ENCODE results near the gene GSTM5. TPM values are rescaled to one million over a fixed set of nuclear protein-coding genes. Genes with fewer than 3 reads are reported as not detected.

GSTM5 gene
- total RNA-seq, 1 donor from 2014 or later: not detected

- peaks cover 2% of the 10 kb centered on the region for H3K4me1 Mint-ChIP-seq (ENCODE audit: low read depth, unreplicated experiment)
- no peak overlapping the region for H3K4me3 Mint-ChIP-seq (ENCODE audit: unreplicated experiment)
- peaks cover 39% of the 10 kb centered on the region for H3K27me3 Mint-ChIP-seq (ENCODE audit: low read depth, unreplicated experiment)
- H4K20me1 ChIP-seq (ENCODE audit: insufficient read depth, low read length): no peaks in the 10 kb centered on the region
- H3K79me2 ChIP-seq (ENCODE audit: insufficient read depth, low read length): no peaks in the 10 kb centered on the region
- H3K4me3 ChIP-seq (ENCODE audit: insufficient read depth, low read depth, low read length): no peak overlapping the region
- no peaks in the 10 kb centered on the region for H3K27me3 ChIP-seq (ENCODE audit: insufficient read depth, low read length)
- H3K27ac ChIP-seq (ENCODE audit: low read depth, low read length): no peak overlapping the region
- no peak for TF ChIP-seq CTCF (IDR thresholded peaks at IDR 0.05; ENCODE audit: insufficient read depth, low read depth, low read length)
- TF ChIP-seq EZH2 (IDR thresholded peaks at IDR 0.05; ENCODE audit: insufficient read depth, low read length): no peak
- H3K4me1 ChIP-seq (ENCODE audit: insufficient read depth, low read length): peaks cover 7% of the 10 kb centered on the region
- no peak overlapping the region for H2AFZ ChIP-seq (ENCODE audit: low read depth, low read length)
- no peaks in the 10 kb centered on the region for H3K9me3 ChIP-seq (ENCODE audit: insufficient read depth, low read depth, low read length)
- no peak overlapping the region for H3K4me2 ChIP-seq (ENCODE audit: low read length)
- H3K36me3 ChIP-seq (ENCODE audit: insufficient read depth, low read length): no peaks in the 10 kb centered on the region
- H3K9ac ChIP-seq (ENCODE audit: low read length): no peak overlapping the region
- DNase-seq (ENCODE audit: low read depth) (no peak), FAIRE-seq (no peak)
- H3K27ac Mint-ChIP-seq (ENCODE audit: unreplicated experiment): no peak overlapping the region
- H3K9me3 Mint-ChIP-seq (ENCODE audit: unreplicated experiment): peaks cover 2% of the 10 kb centered on the region
- H3K36me3 Mint-ChIP-seq (ENCODE audit: low read depth, unreplicated experiment): peaks cover 9% of the 10 kb centered on the region
Observed at GRCh38 chr1:109759513-109760334, 47.7 kb downstream of the GSTM5 start.

GRCh38 chr1:109760581-109761226, 48.7 kb downstream of the GSTM5 start:
- Histone ChIP-seq H3K4me2 (ENCODE audit: low read length) (no peak overlapping the region), H2AFZ (ENCODE audit: low read depth, low read length) (no peak overlapping the region), H4K20me1 (ENCODE audit: insufficient read depth, low read length) (no peaks in the 10 kb centered on the region), H3K27me3 (ENCODE audit: insufficient read depth, low read length) (no peaks in the 10 kb centered on the region), H3K27ac (ENCODE audit: low read depth, low read length) (no peak overlapping the region), H3K36me3 (ENCODE audit: insufficient read depth, low read length) (no peaks in the 10 kb centered on the region), H3K9ac (ENCODE audit: low read length) (no peak overlapping the region), H3K4me3 (ENCODE audit: insufficient read depth, low read depth, low read length) (no peak overlapping the region), H3K9me3 (ENCODE audit: insufficient read depth, low read depth, low read length) (no peaks in the 10 kb centered on the region), H3K4me1 (ENCODE audit: insufficient read depth, low read length) (peaks cover 7% of the 10 kb centered on the region), H3K79me2 (ENCODE audit: insufficient read depth, low read length) (no peaks in the 10 kb centered on the region)
- peaks cover 37% of the 10 kb centered on the region for H3K27me3 Mint-ChIP-seq (ENCODE audit: low read depth, unreplicated experiment)
- H3K4me3 Mint-ChIP-seq (ENCODE audit: unreplicated experiment): no peak overlapping the region
- FAIRE-seq (no peak), DNase-seq (ENCODE audit: low read depth) (no peak)
- TF ChIP-seq EZH2 (IDR thresholded peaks at IDR 0.05; ENCODE audit: insufficient read depth, low read length) (no peak), CTCF (IDR thresholded peaks at IDR 0.05; ENCODE audit: insufficient read depth, low read depth, low read length) (no peak)
- peaks cover 2% of the 10 kb centered on the region for H3K4me1 Mint-ChIP-seq (ENCODE audit: low read depth, unreplicated experiment)
- H3K36me3 Mint-ChIP-seq (ENCODE audit: low read depth, unreplicated experiment): peaks cover 9% of the 10 kb centered on the region
- no peak overlapping the region for H3K27ac Mint-ChIP-seq (ENCODE audit: unreplicated experiment)
- peaks cover 2% of the 10 kb centered on the region for H3K9me3 Mint-ChIP-seq (ENCODE audit: unreplicated experiment)
